Brain microvascular endothelial cell (primary cell): ENCODE measurements around the gene OXTR.

ENCODE experiments used
- DNase-seq: peaks from one replicate; pipeline ENCODE4 v3.0.0-alpha.2; 2020
- H3K27ac ChIP-seq: fragments of 250-450 bp; sonication (Bioruptor Pico); 2 replicates; pipeline ENCODE4 v1.5.1; 2020; ENCODE audit warnings: mild to moderate bottlenecking, moderate library complexity
- H3K27me3 ChIP-seq: fragments of 250-450 bp; sonication (Bioruptor Pico); replicated peaks from 2 replicates; pipeline ENCODE4 v1.5.1; 2020; ENCODE audit warnings: mild to moderate bottlenecking
- H3K36me3 ChIP-seq: fragments of 250-450 bp; sonication (Bioruptor Pico); replicated peaks from 2 replicates; pipeline ENCODE4 v1.5.1; 2020; ENCODE audit warnings: mild to moderate bottlenecking
- H3K4me3 ChIP-seq: 2 replicates; pipeline ENCODE4 v1.5.1; 2011; ENCODE audit warnings: low read depth, mild to moderate bottlenecking, control low read depth, low read length, moderate library complexity
- in situ Hi-C: cut with HindIII; loops from 2 replicates; pipeline ENCODE4 v1.10.0; 2017; ENCODE audit warnings: low sequenced_read_pairs, low pct_ligation_motif_present
- TF ChIP-seq, protein P1 (sequence below): IDR thresholded peaks from 2 replicates; pipeline ENCODE4 v1.5.1; 2011; ENCODE audit warnings: low read depth, mild to moderate bottlenecking, moderate library complexity, low read length, control low read depth, inconsistent platforms; ENCODE audit errors: missing control alignments

OXTR gene

GRCh38 chr3:8766148-8766547 is 3.3 kb downstream of the OXTR start:
- TF ChIP-seq, protein P1, sequence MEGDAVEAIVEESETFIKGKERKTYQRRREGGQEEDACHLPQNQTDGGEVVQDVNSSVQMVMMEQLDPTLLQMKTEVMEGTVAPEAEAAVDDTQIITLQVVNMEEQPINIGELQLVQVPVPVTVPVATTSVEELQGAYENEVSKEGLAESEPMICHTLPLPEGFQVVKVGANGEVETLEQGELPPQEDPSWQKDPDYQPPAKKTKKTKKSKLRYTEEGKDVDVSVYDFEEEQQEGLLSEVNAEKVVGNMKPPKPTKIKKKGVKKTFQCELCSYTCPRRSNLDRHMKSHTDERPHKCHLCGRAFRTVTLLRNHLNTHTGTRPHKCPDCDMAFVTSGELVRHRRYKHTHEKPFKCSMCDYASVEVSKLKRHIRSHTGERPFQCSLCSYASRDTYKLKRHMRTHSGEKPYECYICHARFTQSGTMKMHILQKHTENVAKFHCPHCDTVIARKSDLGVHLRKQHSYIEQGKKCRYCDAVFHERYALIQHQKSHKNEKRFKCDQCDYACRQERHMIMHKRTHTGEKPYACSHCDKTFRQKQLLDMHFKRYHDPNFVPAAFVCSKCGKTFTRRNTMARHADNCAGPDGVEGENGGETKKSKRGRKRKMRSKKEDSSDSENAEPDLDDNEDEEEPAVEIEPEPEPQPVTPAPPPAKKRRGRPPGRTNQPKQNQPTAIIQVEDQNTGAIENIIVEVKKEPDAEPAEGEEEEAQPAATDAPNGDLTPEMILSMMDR = no peak
- no peaks in the 10 kb centered on the region for H3K36me3 ChIP-seq
- H3K4me3 ChIP-seq = no peak overlapping the region
- H3K27ac ChIP-seq = no peak overlapping the region
- in situ Hi-C loops = no loop called here
- no peak for DNase-seq
- H3K27me3 ChIP-seq = no peaks in the 10 kb centered on the region

GRCh38 chr3:8765528-8765927 is 3.9 kb downstream of the OXTR start:
- in situ Hi-C loops = no loop called here
- Histone ChIP-seq H3K36me3 (no peaks in the 10 kb centered on the region), H3K27ac (no peak overlapping the region), H3K4me3 (no peak overlapping the region), H3K27me3 (no peaks in the 10 kb centered on the region)
- TF ChIP-seq, protein P1 = no peak
- no peak for DNase-seq

DNA sequence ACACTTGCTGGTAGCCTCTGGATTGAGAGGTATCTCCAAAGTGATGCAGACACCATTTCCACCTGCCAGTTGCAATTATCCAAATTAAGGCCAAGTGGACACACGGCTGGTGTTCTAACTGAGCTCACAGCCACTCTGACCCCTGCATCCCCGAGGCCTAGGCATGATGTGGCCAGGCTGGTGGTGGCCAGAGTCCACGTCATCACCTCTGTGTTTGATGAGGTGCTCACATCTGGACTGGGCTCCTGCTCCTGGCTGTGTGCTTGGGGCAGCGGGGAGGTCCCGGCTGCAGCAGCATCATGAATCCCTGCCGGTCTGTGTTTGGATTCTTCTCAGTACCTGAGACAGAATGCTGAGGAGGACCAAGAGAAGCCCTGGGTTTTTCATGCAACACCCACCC is 4.9 kb downstream of the OXTR start:
- Histone ChIP-seq H3K4me3 (no peak overlapping the region), H3K36me3 (no peaks in the 10 kb centered on the region), H3K27ac (no peak overlapping the region), H3K27me3 (no peaks in the 10 kb centered on the region)
- in situ Hi-C loops = no loop called here
- no peak for DNase-seq
- TF ChIP-seq, protein P1 = no peak

DNA sequence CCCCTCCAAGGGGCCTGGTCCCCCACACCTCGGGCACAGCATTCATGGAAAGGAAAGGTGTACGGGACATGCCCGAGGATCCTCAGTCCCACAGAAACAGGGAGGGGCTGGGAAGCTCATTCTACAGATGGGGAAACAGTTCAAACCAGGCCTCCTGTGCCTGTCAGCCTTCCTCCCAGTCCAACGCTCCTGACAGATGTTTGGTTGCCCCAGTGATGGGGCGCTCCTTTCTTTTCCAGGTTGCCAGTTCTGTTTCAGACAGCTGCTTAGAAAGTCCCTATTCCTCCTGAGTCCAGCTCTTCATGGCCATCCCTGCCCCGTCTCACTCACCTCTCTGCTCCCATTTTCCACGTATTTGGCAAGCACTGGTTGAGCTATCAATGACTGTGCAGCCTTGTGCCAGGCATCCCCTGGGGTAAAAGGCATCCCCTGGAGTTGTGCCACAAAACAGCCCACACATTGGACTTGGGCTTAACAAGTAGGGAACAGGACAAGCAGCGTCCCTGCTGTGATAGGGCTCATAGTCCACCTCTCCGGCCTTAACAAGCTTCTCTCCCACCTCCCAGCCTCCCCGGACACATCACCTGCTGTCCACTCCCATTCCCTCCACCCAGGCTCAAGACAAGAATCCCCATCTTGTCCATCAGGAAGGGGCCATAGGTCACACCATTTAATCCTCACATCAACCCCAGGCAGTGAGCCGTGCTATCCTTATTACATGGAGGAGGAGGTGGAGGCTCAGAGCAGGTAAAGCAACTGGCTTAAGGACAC is 6.6 kb downstream of the OXTR start:
- Histone ChIP-seq H3K27me3 (no peaks in the 10 kb centered on the region), H3K4me3 (no peak overlapping the region), H3K27ac (no peak overlapping the region), H3K36me3 (no peaks in the 10 kb centered on the region)
- DNase-seq = no peak
- in situ Hi-C loops = no loop called here
- TF ChIP-seq, protein P1 = no peak

GRCh38 chr3:8761866-8762265 is 7.5 kb downstream of the OXTR start:
- H3K27me3 ChIP-seq = no peaks in the 10 kb centered on the region
- H3K27ac ChIP-seq = no peak overlapping the region
- in situ Hi-C loops = no loop called here
- DNase-seq = no peak
- no peak overlapping the region for H3K4me3 ChIP-seq
- no peaks in the 10 kb centered on the region for H3K36me3 ChIP-seq
- TF ChIP-seq, protein P1 = no peak

GRCh38 chr3:8760506-8760905 is 8.9 kb downstream of the OXTR start:
- H3K4me3 ChIP-seq = no peak overlapping the region
- TF ChIP-seq, protein P1 = no peak
- no peak overlapping the region for H3K27ac ChIP-seq
- no peaks in the 10 kb centered on the region for H3K36me3 ChIP-seq
- DNase-seq = no peak
- in situ Hi-C loops = no loop called here
- no peaks in the 10 kb centered on the region for H3K27me3 ChIP-seq
